AG09319 (cell line): ENCODE data around the gene C17orf58.
"Not testable (repeated sequence)": the region's sequence is repeated elsewhere in the genome, so short reads cannot be mapped to it uniquely, and the experiment has no call there.

ENCODE experiments used
- DNase-seq: peaks from one replicate; pipeline ENCODE4 v3.0.0-alpha.2; 2010; ENCODE audit warnings: low read depth; ENCODE audit errors: extremely low read depth
- TF ChIP-seq, protein P1 (sequence below): IDR thresholded peaks from 2 replicates; pipeline ENCODE4 v1.5.1; 2011; ENCODE audit warnings: low read depth, mild to moderate bottlenecking, inconsistent platforms, low read length, moderate library complexity

Gene C17orf58

DNA sequence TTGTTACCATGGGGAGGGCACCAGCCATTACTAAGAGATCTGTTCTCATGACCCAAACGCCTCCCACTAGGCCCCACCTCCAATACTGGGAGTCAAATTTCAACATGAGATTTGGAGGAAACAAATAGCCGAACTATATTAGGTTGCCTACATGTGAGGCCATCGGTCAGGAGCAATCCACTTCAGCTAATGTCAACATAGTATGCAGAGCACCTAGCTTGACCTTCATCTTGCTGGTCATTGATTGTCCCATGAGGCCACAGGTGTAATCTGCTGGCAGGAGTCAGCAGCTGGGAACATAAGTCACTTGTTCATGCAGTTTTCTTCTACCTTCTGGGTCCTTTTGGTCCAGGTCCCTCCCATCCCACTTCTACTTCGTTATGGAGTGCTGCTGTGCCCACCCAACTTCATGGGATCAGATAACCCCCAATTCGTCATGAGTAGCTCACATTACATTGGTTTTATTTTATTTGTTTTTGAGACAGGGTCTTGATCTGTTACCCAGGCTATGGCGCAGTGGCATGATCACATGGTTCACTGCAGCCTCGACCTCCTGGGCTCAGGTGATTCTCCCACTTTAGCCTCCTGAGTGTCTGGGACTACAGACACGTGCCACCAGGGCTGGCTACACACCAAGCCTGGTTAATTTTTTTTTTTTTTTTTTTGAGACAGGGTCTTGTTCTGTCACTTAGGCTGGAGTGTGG is 33.4 kb upstream of the C17orf58 start:
- no peak for DNase-seq
- TF ChIP-seq, protein P1, sequence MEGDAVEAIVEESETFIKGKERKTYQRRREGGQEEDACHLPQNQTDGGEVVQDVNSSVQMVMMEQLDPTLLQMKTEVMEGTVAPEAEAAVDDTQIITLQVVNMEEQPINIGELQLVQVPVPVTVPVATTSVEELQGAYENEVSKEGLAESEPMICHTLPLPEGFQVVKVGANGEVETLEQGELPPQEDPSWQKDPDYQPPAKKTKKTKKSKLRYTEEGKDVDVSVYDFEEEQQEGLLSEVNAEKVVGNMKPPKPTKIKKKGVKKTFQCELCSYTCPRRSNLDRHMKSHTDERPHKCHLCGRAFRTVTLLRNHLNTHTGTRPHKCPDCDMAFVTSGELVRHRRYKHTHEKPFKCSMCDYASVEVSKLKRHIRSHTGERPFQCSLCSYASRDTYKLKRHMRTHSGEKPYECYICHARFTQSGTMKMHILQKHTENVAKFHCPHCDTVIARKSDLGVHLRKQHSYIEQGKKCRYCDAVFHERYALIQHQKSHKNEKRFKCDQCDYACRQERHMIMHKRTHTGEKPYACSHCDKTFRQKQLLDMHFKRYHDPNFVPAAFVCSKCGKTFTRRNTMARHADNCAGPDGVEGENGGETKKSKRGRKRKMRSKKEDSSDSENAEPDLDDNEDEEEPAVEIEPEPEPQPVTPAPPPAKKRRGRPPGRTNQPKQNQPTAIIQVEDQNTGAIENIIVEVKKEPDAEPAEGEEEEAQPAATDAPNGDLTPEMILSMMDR, result no peak

DNA sequence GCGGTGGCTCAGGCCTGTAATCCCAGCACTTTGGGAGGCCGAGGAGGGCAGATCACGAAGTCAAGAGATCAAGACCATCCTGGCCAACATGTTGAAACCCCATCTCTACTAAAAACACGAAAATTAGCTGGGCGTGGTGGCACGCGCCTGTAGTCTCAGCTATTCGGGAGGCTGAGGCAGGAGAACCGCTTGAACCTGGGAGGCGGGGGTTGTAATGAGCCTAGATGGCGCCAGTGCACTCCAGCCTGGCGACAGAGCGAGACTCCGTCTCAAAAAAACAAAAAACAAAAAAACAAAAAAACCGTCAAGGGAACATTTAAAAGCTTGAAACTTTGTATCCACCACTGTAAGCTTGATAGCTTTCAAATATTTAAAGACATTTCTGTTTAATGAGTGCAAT is 26.3 kb upstream of the C17orf58 start:
- not testable (repeated sequence) for DNase-seq

DNA sequence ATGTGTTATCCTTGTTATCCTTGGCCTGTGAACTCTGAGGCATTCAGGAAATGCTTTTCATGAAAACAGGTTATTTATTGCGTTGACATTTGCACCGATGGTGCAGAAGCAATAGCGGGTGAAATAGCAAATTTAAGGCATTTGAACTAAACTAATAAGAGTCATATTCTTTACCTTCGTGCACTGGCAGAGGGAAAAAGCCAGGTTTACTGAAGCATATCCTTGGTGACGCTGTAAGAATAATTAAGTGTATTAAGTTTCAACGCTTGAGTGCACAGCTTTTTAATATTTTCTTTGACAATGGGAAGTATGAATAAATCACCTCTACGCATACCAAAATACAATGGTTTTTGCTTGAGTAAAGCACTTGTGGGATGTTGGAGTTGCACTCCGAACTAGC is 25.7 kb upstream of the C17orf58 start:
- DNase-seq, result no peak
- TF ChIP-seq, protein P1, result no peak

DNA sequence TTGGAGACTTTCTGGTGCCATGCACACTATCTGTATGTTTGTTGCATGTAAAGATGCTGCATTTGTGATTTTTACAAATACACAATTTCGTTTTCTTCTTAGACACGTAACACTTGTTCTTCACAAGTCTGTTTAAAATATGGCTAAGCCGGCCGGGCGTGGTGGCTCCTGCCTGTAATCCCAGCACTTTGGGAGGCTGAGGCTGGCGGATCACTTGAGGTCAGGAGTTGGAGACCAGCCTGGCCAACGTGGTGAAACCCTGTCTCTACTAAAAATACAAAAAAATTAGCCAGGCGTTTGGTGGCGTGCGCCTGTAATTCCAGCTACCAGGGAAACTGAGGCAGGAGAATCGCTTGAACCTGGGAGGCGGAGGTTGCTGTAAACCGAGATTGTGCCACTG is 24.5 kb upstream of the C17orf58 start:
- DNase-seq, result not testable (repeated sequence)

DNA sequence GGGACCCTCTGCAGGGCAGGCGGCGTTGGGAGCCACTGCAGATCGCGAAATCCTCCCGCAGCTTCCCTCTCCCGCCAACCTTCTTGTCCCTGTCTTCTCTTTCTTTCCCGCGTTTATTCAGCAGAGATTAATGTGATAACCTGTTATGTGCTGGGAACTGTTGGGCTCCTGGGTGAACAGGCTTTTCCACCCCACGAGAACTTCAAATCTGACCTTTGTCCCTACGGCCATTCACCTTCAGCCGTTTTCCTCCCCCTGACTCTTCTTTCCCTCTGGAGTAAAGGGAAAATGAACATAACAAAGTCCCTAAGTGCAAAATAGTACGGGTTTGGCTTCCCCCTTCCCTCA is 24.1 kb upstream of the C17orf58 start:
- TF ChIP-seq, protein P1, result no peak
- no peak for DNase-seq

GRCh38 chr17:68019675-68020408 is 23.6 kb upstream of the C17orf58 start:
- TF ChIP-seq, protein P1, result no peak
- peak; percentile 92 for DNase-seq

- DNase-seq, result no peak
- TF ChIP-seq, protein P1, result no peak
Measured at GRCh38 chr17:68019336-68019674, 23.0 kb upstream of the C17orf58 start.

DNA sequence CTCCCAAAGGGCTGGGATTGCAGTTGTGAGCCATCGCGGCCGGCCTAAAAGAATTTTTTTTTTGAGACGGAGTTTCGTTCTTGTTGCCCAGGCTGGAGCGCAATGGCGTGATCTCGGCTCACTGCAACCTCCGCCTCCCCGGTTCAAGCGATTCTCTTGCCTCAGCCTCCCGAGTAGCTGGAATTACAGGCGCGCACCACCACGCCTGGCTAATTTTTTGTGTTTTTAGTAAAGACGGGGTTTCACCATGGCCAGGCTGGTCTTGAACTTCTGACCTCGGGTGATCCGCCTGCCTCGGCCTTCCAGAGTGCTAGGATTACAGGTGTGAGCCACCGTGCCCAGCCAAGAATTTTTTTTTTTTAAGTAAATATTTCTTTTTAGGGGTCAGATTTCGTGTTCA is 22.2 kb upstream of the C17orf58 start:
- not testable (repeated sequence) for DNase-seq

- TF ChIP-seq, protein P1, result no peak
- no peak for DNase-seq
Measured at GRCh38 chr17:68016838-68017237, 20.6 kb upstream of the C17orf58 start.
